Left colon (tissue), 2 donors: Measurements from ENCODE around the gene WDR3. TPM values are rescaled to one million over a fixed set of nuclear protein-coding genes. Genes with fewer than 3 reads are reported as not detected.

Experiments
- ATAC-seq: fragments of 200-7000 bp; cut with Tn5 transposase; one replicate; pipeline ENCODE4 v1.9.1; 2020; ENCODE audit warnings: mild to moderate bottlenecking, moderate library complexity
- DNase-seq, 2 donors: peaks; one replicate each; pipeline ENCODE4 v3.0.0-alpha.2; 2020
- intact Hi-C, 2 donors: fragments of 100-400 bp; cut with DNase I in 1 of 2; cut with micrococcal nuclease in 1 of 2; formaldehyde crosslinking; loops; one replicate each; pipeline versions ENCODE4 v1.11.2 to v1.14.0; 2022; cut with DNase I, micrococcal nuclease
- total RNA-seq, 2 donors: library from RNA; stranded (reverse); fragmentation: NEBNext Ultra II Directional; extraction: Animal tissue kit (Norgen Biotek cat#: 25700); gene quantifications; one replicate each; pipeline ENCODE4 v1.2.1, GENCODE V29; 2021
- donor health status: DM: no; HTN: no; CAD: no.
- donor health status: DM: yes; HTN: yes; CAD: no.

Gene WDR3
- total RNA-seq, 2 donors from 2014 or later, result 11.8 to 14.5 TPM

- ATAC-seq, result no peak
- intact Hi-C loops, result no loop called here
- DNase-seq, result no peak
Observed at GRCh38 chr1:118013938-118014337, 84.4 kb downstream of the WDR3 start.

Other genes starting within 250 kb of the WDR3 start
- gene GDAP2, start 118 bp upstream of the WDR3 start, total RNA-seq, result 10 to 100 TPM; 31.0 to 33.3 TPM